K562 (cell line): Measurements from ENCODE around the gene LBH. TPM values are rescaled to one million over a fixed set of nuclear protein-coding genes. Genes with fewer than 3 reads are reported as not detected.

Experiments
- DDX20 ChIP-seq: fragments of 450-650 bp; IDR thresholded peaks from 2 replicates; pipeline ENCODE4 v1.6.1; 2016; ENCODE audit warnings: missing genetic modification characterization, low read depth, mild to moderate bottlenecking, missing compliant biosample characterization, moderate library complexity
- ELK1 ChIP-seq: sonication (generic); formaldehyde crosslinking; IDR thresholded peaks from 2 replicates; pipeline ENCODE4 v1.8.1; 2022; ENCODE audit warnings: missing genetic modification reagents
- MAX ChIP-seq: sonication (generic); formaldehyde crosslinking; IDR thresholded peaks from 2 replicates; pipeline ENCODE4 v1.9.0; 2022; ENCODE audit warnings: mild to moderate bottlenecking, missing genetic modification reagents
- MGA ChIP-seq: fragments of 450-650 bp; IDR thresholded peaks from 2 replicates; pipeline ENCODE4 v1.6.1; 2016; ENCODE audit warnings: mild to moderate bottlenecking, moderate library complexity
- NFE2 ChIP-seq: IDR thresholded peaks from 2 replicates; pipeline ENCODE4 v1.6.1; 2014; ENCODE audit warnings: antibody characterized with exemption, low read depth
- RFX5 ChIP-seq: IDR thresholded peaks from 2 replicates; pipeline ENCODE4 v1.6.1; 2011; ENCODE audit warnings: low read depth, mild to moderate bottlenecking, improper control_type of control experiment, low read length
- SMARCE1 ChIP-seq: fragments of 450-650 bp; IDR thresholded peaks from 2 replicates; pipeline ENCODE4 v1.7.1; 2016; ENCODE audit warnings: mild to moderate bottlenecking
- SRSF1 ChIP-seq: fragments of 200-400 bp; formaldehyde crosslinking; IDR thresholded peaks from 2 replicates; pipeline ENCODE4 v1.6.1; 2017; ENCODE audit warnings: mild to moderate bottlenecking, low read depth, low read length, moderate library complexity
- YBX1 ChIP-seq: fragments of 450-650 bp; IDR thresholded peaks from 2 replicates; pipeline ENCODE4 v1.7.1; 2016; ENCODE audit warnings: mild to moderate bottlenecking
- ZBTB34 ChIP-seq: fragments of 250-450 bp; sonication (Bioruptor Pico); IDR thresholded peaks from 2 replicates; pipeline ENCODE4 v1.8.0; 2021; ENCODE audit warnings: mild to moderate bottlenecking, moderate library complexity
- ZNF512 ChIP-seq: IDR thresholded peaks from 2 replicates; pipeline ENCODE4 v1.6.1; 2016; ENCODE audit warnings: missing genetic modification characterization, missing compliant biosample characterization
- ZNF644 ChIP-seq: fragments of 200-800 bp; sonication (Bioruptor generic); IDR thresholded peaks from 2 replicates; pipeline ENCODE4 v1.6.1; 2016; ENCODE audit warnings: low read depth, missing genetic modification characterization, missing compliant biosample characterization
- polyA plus RNA-seq, 8 experiments: library from polyadenylated mRNA; depleted of rRNA in 4 of 8; stranded (reverse) in 5 of 8; unstranded in 3 of 8; fragments of >200 nt; fragmentation: Nextera tagmentation in 2 of 8; fragmentation: Illumina TruSeq in 1 of 8; extraction: Ambion mirVana in 2 of 8; extraction: Trizol in 1 of 8; gene quantifications; 2 replicates each; pipeline versions ENCODE4 v1.2.1 to v1.2.3, GENCODE V29; 2011 to 2014; ENCODE audit warnings: inconsistent platforms in 1 of 8, missing spikeins in 1 of 8
- total RNA-seq, 7 experiments: library from RNA; depleted of rRNA in 6 of 7; stranded (reverse); fragments of >200 nt in 6 of 7; fragmentation: Illumina TruSeq in 2 of 7; extraction: Trizol in 2 of 7; gene quantifications; 2 replicates each; pipeline versions ENCODE4 v1.2.1 to v1.2.3, GENCODE V29; 2011 to 2021; ENCODE audit warnings: low replicate concordance in 1 of 7

LBH gene
- total and polyA plus RNA-seq, 9 of the 15 experiments (the other 6 are each of a cell fraction or from before 2014, with no cell fraction given), result 3.1 to 13.4 (median 7.4) TPM

- TF ChIP-seq SMARCE1, result 0 out of 2 replicates have a peak, but pooled peaks have one; percentile 36
- TF ChIP-seq MAX, result no peak
- no peak for TF ChIP-seq YBX1
- no peak for TF ChIP-seq ZNF644 (tag)
- TF ChIP-seq ZBTB34 (CRISPR knock-in tag), result no peak
- TF ChIP-seq NFE2, result peak; percentile 92
- TF ChIP-seq SRSF1, result no peak
- TF ChIP-seq MGA, result peak; percentile 50
- TF ChIP-seq DDX20 (tag), result no peak
- no peak for TF ChIP-seq RFX5
- TF ChIP-seq ELK1 (CRISPR knock-in tag), result no peak
- no peak for TF ChIP-seq ZNF512 (tag)
Observed at GRCh38 chr2:30283931-30284565, 52.7 kb downstream of the LBH start (continued).
